ENCODE data around the gene SAA1.

The SAA1 gene

GRCh38 chr11:18312663-18313420, 46.8 kb downstream of the SAA1 start:
- no peak for DNase-seq

GRCh38 chr11:18313965-18314763, 48.1 kb downstream of the SAA1 start:
- DNase-seq: no peak

GRCh38 chr11:18314784-18315523, 48.9 kb downstream of the SAA1 start:
- DNase-seq: no peak

GRCh38 chr11:18315893-18316292, 49.8 kb downstream of the SAA1 start:
- DNase-seq: no peak

- no peak for DNase-seq
Measured at GRCh38 chr11:18317551-18317950, 51.5 kb downstream of the SAA1 start.
